Lung (tissue), 12 donors: ENCODE data around the gene CCNL1. TPM values are rescaled to one million over a fixed set of nuclear protein-coding genes. Genes with fewer than 3 reads are reported as not detected.

Experiments
- ATAC-seq: fragments of 200-7000 bp; cut with Tn5 transposase; one replicate; pipeline ENCODE4 v1.9.1; 2020; ENCODE audit warnings: moderate number of reproducible peaks; ENCODE audit not compliant: insufficient read depth, low FRiP score
- DNase-seq, 3 donors: peaks; one replicate each; pipeline ENCODE4 v3.0.0-alpha.2; 2013 to 2017
- H3K27ac ChIP-seq, 2 donors: one replicate each; pipeline ENCODE4 v1.5.1; 2013; ENCODE audit warnings: mild to moderate bottlenecking in 2 of 2, moderate library complexity in 2 of 2, control low read depth in 1 of 2, inconsistent platforms in 1 of 2, low read depth in 1 of 2, low read length in 1 of 2
- H3K27me3 ChIP-seq, 3 donors: one replicate each; pipeline ENCODE4 v1.5.1; 2013; ENCODE audit warnings: low read length in 2 of 3; ENCODE audit not compliant: control insufficient read depth in 3 of 3, insufficient read depth in 3 of 3
- H3K36me3 ChIP-seq, 4 donors: one replicate each; pipeline ENCODE4 v1.5.1; 2013; ENCODE audit warnings: low read length in 4 of 4, mild to moderate bottlenecking in 1 of 4, moderate library complexity in 1 of 4; ENCODE audit not compliant: control insufficient read depth in 4 of 4, insufficient read depth in 4 of 4
- H3K4me1 ChIP-seq, 5 donors: one replicate each; pipeline ENCODE4 v1.5.1; 2013; ENCODE audit warnings: low read length in 5 of 5, mild to moderate bottlenecking in 2 of 5, moderate library complexity in 1 of 5; ENCODE audit not compliant: control insufficient read depth in 5 of 5, insufficient read depth in 5 of 5
- H3K4me3 ChIP-seq: one replicate; pipeline ENCODE4 v1.5.1; 2013; ENCODE audit warnings: mild to moderate bottlenecking, control low read depth, moderate library complexity
- H3K9ac ChIP-seq, 2 donors: one replicate each; pipeline ENCODE4 v1.5.1; 2013; ENCODE audit warnings: low read length in 2 of 2, control low read depth in 1 of 2; ENCODE audit not compliant: insufficient read depth in 1 of 2
- H3K9me3 ChIP-seq, 4 donors: one replicate each; pipeline ENCODE4 v1.5.1; 2013; ENCODE audit warnings: low read length in 3 of 4, mild to moderate bottlenecking in 1 of 4, moderate library complexity in 1 of 4; ENCODE audit not compliant: control insufficient read depth in 4 of 4, insufficient read depth in 3 of 4
- CTCF ChIP-seq: IDR thresholded peaks from 2 replicates; pipeline ENCODE4 v1.5.1; 2012; ENCODE audit warnings: mild to moderate bottlenecking; ENCODE audit errors: control extremely low read depth, extremely low read depth
- WGBS, 2 donors: extraction: QIAGEN DNeasy Blood & Tissue Kit; methylation state at CpG; one replicate each; pipeline ENCODE4 v1.1.7; 2013; 5-methylcytosine and 5-hydroxymethylcytosine counted together
- polyA plus RNA-seq, 2 donors: library from polyadenylated mRNA; stranded (reverse); fragments of 200-250 nt; gene quantifications; one replicate each; pipeline ENCODE4 v1.2.1, GENCODE V29; 2013
- total RNA-seq, 2 donors: library from RNA; depleted of rRNA in 1 of 2; stranded (reverse); fragments of >200 nt in 1 of 2; gene quantifications; one replicate each; pipeline ENCODE4 v1.2.1, GENCODE V29; 2014 to 2021
- donor health status: control.
- donor health status: control.
- donor health status: Bipolar disorder and iron deficiency.
- donor health status: healthy.
- donor health status: DM: yes; HTN: yes; CAD: no.

Gene CCNL1
- total and polyA plus RNA-seq, 4 donors, result 91.1 to 383 (median 110) TPM

- ATAC-seq (no peak), DNase-seq (peak; percentile 48 to 51 (median 49))
- Histone ChIP-seq H3K36me3 (no peaks in the 10 kb centered on the region), H3K27me3 (no peaks in the 10 kb centered on the region), H3K9me3 (no peaks in the 10 kb centered on the region), H3K27ac (peak overlapping the region; percentile 83 to 88), H3K4me3 (no peak overlapping the region), H3K9ac (peak overlapping the region in 1 of 2 donors; percentile 72), H3K4me1 (peaks cover 0 to 23% (median 6%) of the 10 kb centered on the region in 5 donors)
- no peak for TF ChIP-seq CTCF
- WGBS, 2 donors, result 49 to 64% methylated on average over 20 of the region's 20 CpGs
These were observed 30.0 kb downstream of the CCNL1 start for GRCh38 chr3:157129803-157130466.

- TF ChIP-seq CTCF, result no peak
- H3K36me3 ChIP-seq, result no peaks in the 10 kb centered on the region
- ATAC-seq (no peak), DNase-seq (peak; percentile 37 to 57 (median 56))
- no peaks in the 10 kb centered on the region for H3K9me3 ChIP-seq
- H3K27ac ChIP-seq, result peak overlapping the region; percentile 23 to 83
- no peaks in the 10 kb centered on the region for H3K27me3 ChIP-seq
- no peak overlapping the region for H3K4me3 ChIP-seq
- 68 to 80% methylated on average over 14 of the region's 14 CpGs for WGBS, 2 donors
- H3K9ac ChIP-seq, result no peak overlapping the region
- peaks cover 0 to 19% (median 6%) of the 10 kb centered on the region in 5 donors for H3K4me1 ChIP-seq
These were observed 30.9 kb downstream of the CCNL1 start for GRCh38 chr3:157128771-157129681.

- Histone ChIP-seq H3K4me1 (peaks cover 0 to 19% (median 6%) of the 10 kb centered on the region in 5 donors), H3K9me3 (no peaks in the 10 kb centered on the region), H3K36me3 (no peaks in the 10 kb centered on the region), H3K4me3 (no peak overlapping the region), H3K9ac (no peak overlapping the region), H3K27me3 (no peaks in the 10 kb centered on the region), H3K27ac (peak overlapping the region; percentile 23 to 83)
- 54 to 76% methylated on average over 8 of the region's 8 CpGs for WGBS, 2 donors
- TF ChIP-seq CTCF, result no peak
- DNase-seq (no peak), ATAC-seq (peak; percentile 70)
These were observed 31.8 kb downstream of the CCNL1 start for GRCh38 chr3:157127831-157128767.
